B cell (primary cell): Measurements from ENCODE around the gene TRAPPC12. TPM values are rescaled to one million over a fixed set of nuclear protein-coding genes. Genes with fewer than 3 reads are reported as not detected.

Experiments used
- ATAC-seq: fragments of 200-7000 bp; cut with Tn5 transposase; one replicate; pipeline ENCODE4 v1.10.0; 2021; ENCODE audit warnings: low read depth, mild to moderate bottlenecking, moderate number of reproducible peaks, moderate library complexity
- CTCF ChIA-PET: fragments of 350-600 bp; sonication (Branson Sonifier 250); formaldehyde crosslinking; loops from one replicate; lab custom pipeline; 2021; ENCODE audit warnings: antibody characterized with exemption, inconsistent platforms; lab: Charles Lee
- POLR2A ChIA-PET: fragments of 350-600 bp; sonication (Branson Sonifier 250); formaldehyde crosslinking; loops from one replicate; lab custom pipeline; 2021; ENCODE audit warnings: antibody characterized with exemption; lab: Charles Lee
- DNase-seq: peaks from one replicate; pipeline ENCODE4 v3.0.0; 2013
- H2AFZ ChIP-seq: 2 replicates; pipeline ENCODE4 v1.6.1; 2012; ENCODE audit warnings: mild to moderate bottlenecking, low read depth, low read length; ENCODE audit not compliant: insufficient read depth, poor library complexity, severe bottlenecking
- H3K27ac ChIP-seq, 2 donors: 1 replicate in 1 of 2; 2 replicates in 1 of 2; pipeline ENCODE4 v1.5.1; 2012 to 2013; ENCODE audit warnings: low read length in 2 of 2, mild to moderate bottlenecking in 2 of 2, moderate library complexity in 1 of 2
- H3K27me3 ChIP-seq, 4 experiments: fragments of 200-600 bp in 1 of 4; sonication (generic) in 1 of 4; replicated peaks in 1 of 4; 1 replicate in 2 of 4; 2 replicates in 2 of 4; pipeline versions ENCODE4 v1.6.1 to v1.7.0; 2013 to 2016; ENCODE audit warnings: low read length in 3 of 4, mild to moderate bottlenecking in 2 of 4, mixed read lengths in 1 of 4, moderate library complexity in 1 of 4; ENCODE audit not compliant: insufficient read depth in 4 of 4, control insufficient read depth in 3 of 4; ENCODE audit errors: control extremely low read depth in 1 of 4
- H3K36me3 ChIP-seq, 2 experiments: replicated peaks in 1 of 2; 1 replicate in 1 of 2; 2 replicates in 1 of 2; pipeline versions ENCODE4 v1.6.1 to v1.7.1; 2013; ENCODE audit warnings: low read length in 1 of 2; ENCODE audit not compliant: insufficient read depth in 2 of 2, control insufficient read depth in 1 of 2; ENCODE audit errors: control extremely low read depth in 1 of 2, extremely low read depth in 1 of 2
- H3K4me1 ChIP-seq, 2 donors: fragments of 200-600 bp in 1 of 2; sonication (generic) in 1 of 2; 1 replicate in 1 of 2; 2 replicates in 1 of 2; pipeline versions ENCODE4 v1.5.1 to v1.6.1; 2013 to 2017; ENCODE audit warnings: low read length in 2 of 2; ENCODE audit not compliant: control insufficient read depth in 2 of 2, insufficient read depth in 2 of 2
- H3K4me2 ChIP-seq: replicated peaks from 2 replicates; pipeline ENCODE3; 2012; ENCODE audit warnings: mild to moderate bottlenecking, low read depth, low read length; ENCODE audit not compliant: poor library complexity, severe bottlenecking
- H3K4me3 ChIP-seq, 5 experiments: fragments of 200-600 bp in 1 of 5; sonication (generic) in 1 of 5; 1 replicate in 3 of 5; 2 replicates in 2 of 5; pipeline versions ENCODE4 v1.5.1 to v1.7.0; 2011 to 2016; ENCODE audit warnings: low read length in 4 of 5, mild to moderate bottlenecking in 4 of 5, low read depth in 2 of 5, control low read depth in 1 of 5, moderate library complexity in 1 of 5; ENCODE audit not compliant: insufficient read depth in 1 of 5; ENCODE audit errors: control extremely low read depth in 1 of 5, extremely low read depth in 1 of 5
- H3K79me2 ChIP-seq: fragments of 200-600 bp; sonication (generic); one replicate; pipeline ENCODE4 v1.6.0; 2016; ENCODE audit warnings: low read length; ENCODE audit not compliant: control insufficient read depth, insufficient read depth
- H3K9ac ChIP-seq: fragments of 200-600 bp; sonication (generic); 2 replicates; pipeline ENCODE4 v1.6.1; 2017; ENCODE audit warnings: mild to moderate bottlenecking, low read length, moderate library complexity
- H3K9me3 ChIP-seq, 3 donors: one replicate each; pipeline versions ENCODE4 v1.6.1 to v1.7.1; 2013; ENCODE audit warnings: low read length in 2 of 3; ENCODE audit not compliant: control insufficient read depth in 2 of 3, insufficient read depth in 1 of 3; ENCODE audit errors: control extremely low read depth in 1 of 3
- H4K20me1 ChIP-seq: 2 replicates; pipeline ENCODE4 v1.6.0; 2012; ENCODE audit warnings: mild to moderate bottlenecking, low read length; ENCODE audit not compliant: insufficient read depth, control insufficient read depth, poor library complexity, severe bottlenecking
- H3K27ac Mint-ChIP-seq: one replicate; pipeline ENCODE4 v1.8.0; 2021; ENCODE audit warnings: mixed read lengths
- H3K27me3 Mint-ChIP-seq: one replicate; pipeline ENCODE4 v1.8.0; 2021; ENCODE audit warnings: mixed read lengths
- H3K4me1 Mint-ChIP-seq: one replicate; pipeline ENCODE4 v1.8.0; 2021; ENCODE audit warnings: mixed read lengths
- H3K4me3 Mint-ChIP-seq: one replicate; pipeline ENCODE4 v1.8.0; 2021; ENCODE audit warnings: mixed read lengths
- H3K9me3 Mint-ChIP-seq: one replicate; pipeline ENCODE4 v1.8.0; 2022; ENCODE audit warnings: mixed read lengths; ENCODE audit not compliant: insufficient read depth
- CTCF ChIP-seq: fragments of 200-600 bp; IDR thresholded peaks from one replicate; pipeline ENCODE4 v1.8.0; 2022; ENCODE audit warnings: antibody characterized with exemption, mild to moderate bottlenecking
- EZH2 ChIP-seq: IDR thresholded peaks from 2 replicates; pipeline ENCODE4 v1.6.1; 2012; ENCODE audit warnings: borderline replicate concordance, low read depth, mild to moderate bottlenecking, moderate library complexity, low read length; ENCODE audit not compliant: insufficient read depth, poor library complexity, severe bottlenecking
- WGBS: methylation state at CpG from one replicate; pipeline ENCODE4 v1.1.5; 2013; ENCODE audit warnings: missing lambda C conversion rate; ENCODE audit not compliant: insufficient coverage; 5-methylcytosine and 5-hydroxymethylcytosine counted together
- intact Hi-C: fragments of 100-400 bp; cut with micrococcal nuclease; formaldehyde crosslinking; loops from one replicate; pipeline ENCODE4 v1.10.0; 2022
- polyA plus RNA-seq: library from polyadenylated mRNA; depleted of rRNA; stranded (reverse); fragments of >200 nt; gene quantifications from 2 replicates; pipeline ENCODE4 v1.2.3, GENCODE V29; 2012
- total RNA-seq, 2 donors: library from RNA; stranded (reverse); fragments of 120-200 nt in 1 of 2; gene quantifications; 1 replicate in 1 of 2; 2 replicates in 1 of 2; pipeline versions ENCODE4 v1.2.3 to v1.2.4, GENCODE V29; 2013 to 2022

Gene TRAPPC12
- total and polyA plus RNA-seq, 2 donors (not counting 1 experiment from before 2014, with no cell fraction given), result 80.9 to 151 TPM

GRCh38 chr2:3379339-3379646 lies 201 bp upstream of the TRAPPC12 start:
- H2AFZ ChIP-seq, result peak overlapping the region; percentile 90
- H3K9me3 ChIP-seq, result peaks cover 0 to 17% (median 0%) of the 10 kb centered on the region in 3 donors
- H3K4me1 ChIP-seq, result peaks cover 32 to 37% of the 10 kb centered on the region in 2 donors
- H3K4me3 ChIP-seq, result peak overlapping the region; percentile 75 to 88 (median 84)
- ATAC-seq, result no peak
- ChIA-PET CTCF (interaction anchor here (0.7 to 1.2 kb wide), 5 partner anchors 14 to 195 kb away, joined by 3 to 4 read pairs (median 3); partner anchors contain the start of gene ADI1), POLR2A (interaction anchor here (1.2 to 2.4 kb wide), 2 partner anchors 140 to 179 kb away, joined by 5 to 19 read pairs; partner anchors contain the start of genes ADI1 and RNASEH1)
- H3K9ac ChIP-seq, result peak overlapping the region; percentile 80
- H3K27ac Mint-ChIP-seq, result peak overlapping the region; percentile 96
- peaks cover 7% of the 10 kb centered on the region for H4K20me1 ChIP-seq
- H3K9me3 Mint-ChIP-seq, result no peaks in the 10 kb centered on the region
- TF ChIP-seq CTCF (no peak), EZH2 (no peak)
- H3K4me3 Mint-ChIP-seq, result peak overlapping the region; percentile 98
- peak overlapping the region; percentile 77 for H3K4me2 ChIP-seq
- peaks cover 42% of the 10 kb centered on the region for H3K4me1 Mint-ChIP-seq
- H3K27me3 Mint-ChIP-seq, result no peaks in the 10 kb centered on the region
- no peaks in the 10 kb centered on the region for H3K27me3 ChIP-seq
- H3K79me2 ChIP-seq, result peaks cover 44% of the 10 kb centered on the region
- peaks cover 7% of the 10 kb centered on the region in 2 experiments for H3K36me3 ChIP-seq
- H3K27ac ChIP-seq, result peak overlapping the region; percentile 81 to 85
- intact Hi-C loops, result loop anchor here (2.0 to 5.0 kb wide), 4 partner anchors 18 to 767 kb away; no protein-coding TSS in a partner anchor
- no peak for DNase-seq
- WGBS, result 6% methylated on average over 8 of the region's 8 CpGs

- no peaks in the 10 kb centered on the region for H3K4me1 ChIP-seq
- H3K4me2 ChIP-seq, result no peak overlapping the region
- no peaks in the 10 kb centered on the region for H3K9me3 Mint-ChIP-seq
- H3K4me3 Mint-ChIP-seq, result no peak overlapping the region
- H3K9me3 ChIP-seq, result no peaks in the 10 kb centered on the region
- ATAC-seq (no peak), DNase-seq (no peak)
- WGBS, result 100% methylated on average over 2 of the region's 10 CpGs
- no peaks in the 10 kb centered on the region for H3K27me3 ChIP-seq
- no peak overlapping the region for H3K27ac Mint-ChIP-seq
- H4K20me1 ChIP-seq, result peaks cover 29% of the 10 kb centered on the region
- H3K79me2 ChIP-seq, result peaks cover 65% of the 10 kb centered on the region
- H3K4me3 ChIP-seq, result no peak overlapping the region
- no peak for TF ChIP-seq EZH2
- no peak for TF ChIP-seq CTCF
- H2AFZ ChIP-seq, result no peak overlapping the region
- intact Hi-C loops, result no loop called here
- H3K4me1 Mint-ChIP-seq, result peaks cover 7% of the 10 kb centered on the region
- ChIA-PET POLR2A (no interaction called here), CTCF (interaction anchor here (0.8 kb wide), 1 partner anchor 76 kb away, joined by 3 read pairs; no protein-coding TSS in a partner anchor)
- H3K27ac ChIP-seq, result no peak overlapping the region
- H3K9ac ChIP-seq, result no peak overlapping the region
- peaks cover 5 to 30% of the 10 kb centered on the region in 2 experiments for H3K36me3 ChIP-seq
- H3K27me3 Mint-ChIP-seq, result no peaks in the 10 kb centered on the region
Measured at GRCh38 chr2:3386448-3386958, 7.0 kb downstream of the TRAPPC12 start.
